SK-N-MC (cell line): ENCODE results near the gene ANKS1B.
A peak's percentile ranks its signal among the peaks of the same experiment; 100 is the strongest.

Source experiments
- DNase-seq: peaks from one replicate; pipeline ENCODE4 v3.0.0-alpha.2; 2011; ENCODE audit warnings: low read depth, low spot score
- H3K27ac ChIP-seq: fragments of 200-600 bp; sonication (generic); 2 replicates; pipeline ENCODE4 v1.5.1; 2016; ENCODE audit warnings: mixed run types
- H3K36me3 ChIP-seq: fragments of 200-600 bp; sonication (generic); 2 replicates; pipeline ENCODE4 v1.6.1; 2017; ENCODE audit warnings: antibody characterized with exemption, low read length, mixed read lengths; ENCODE audit not compliant: insufficient read depth
- H3K4me3 ChIP-seq: fragments of 200-600 bp; sonication (generic); 2 replicates; pipeline ENCODE4 v1.5.1; 2016
- H3K9ac ChIP-seq: fragments of 200-600 bp; sonication (generic); 2 replicates; pipeline ENCODE4 v1.8.0; 2017; ENCODE audit warnings: mixed run types, mixed read lengths; ENCODE audit not compliant: insufficient read length
- H3K9me3 ChIP-seq: fragments of 200-600 bp; sonication (generic); 2 replicates; pipeline ENCODE4 v1.6.1; 2017; ENCODE audit warnings: low read depth, mild to moderate bottlenecking, antibody characterized with exemption, low read length, moderate library complexity, mixed read lengths
- EZH2 ChIP-seq: fragments of 200-600 bp; sonication (generic); IDR thresholded peaks from one replicate; pipeline ENCODE4 v1.6.1; 2017; ENCODE audit warnings: antibody characterized with exemption
- FOXP2 ChIP-seq: optimal IDR thresholded peaks from 2 replicates; pipeline ENCODE3; 2011; ENCODE audit warnings: mild to moderate bottlenecking, moderate library complexity; ENCODE audit not compliant: insufficient read depth; ENCODE audit errors: extremely low read length, control extremely low read depth
- POLR2AphosphoS5 ChIP-seq: IDR thresholded peaks from 2 replicates; pipeline ENCODE4 v1.6.1; 2012; ENCODE audit warnings: mild to moderate bottlenecking, low read depth, low read length, borderline replicate concordance

ANKS1B gene

GRCh38 chr12:99495799-99496198 lies 488.9 kb downstream of the ANKS1B start:
- Histone ChIP-seq H3K4me3 (no peak overlapping the region), H3K36me3 (no peaks in the 10 kb centered on the region), H3K9ac (no peak overlapping the region), H3K27ac (no peak overlapping the region), H3K9me3 (no peaks in the 10 kb centered on the region)
- no peak for DNase-seq
- TF ChIP-seq FOXP2 = no peak
- TF ChIP-seq POLR2AphosphoS5 = no peak
- no peak for TF ChIP-seq EZH2

DNA sequence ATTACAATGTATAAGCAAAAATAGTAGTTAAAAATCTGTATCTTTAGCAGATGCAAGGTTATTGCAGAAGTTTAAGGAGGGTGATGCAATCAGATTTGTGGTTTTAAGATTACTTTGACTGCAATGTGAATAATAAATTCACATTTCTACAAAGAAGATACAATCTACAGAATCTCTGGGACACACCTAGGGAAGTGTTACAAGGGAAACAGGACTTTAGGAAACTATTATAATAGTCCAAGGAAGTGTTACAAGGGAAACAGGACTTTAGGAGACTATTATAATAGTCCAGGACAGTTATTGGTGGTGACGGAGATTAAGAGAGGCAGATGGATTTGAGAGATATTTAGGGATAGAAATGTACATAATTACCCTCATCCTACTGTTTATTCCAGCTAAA lies 491.5 kb downstream of the ANKS1B start:
- Histone ChIP-seq H3K36me3 (no peaks in the 10 kb centered on the region), H3K4me3 (no peak overlapping the region), H3K27ac (no peak overlapping the region), H3K9ac (no peak overlapping the region), H3K9me3 (no peaks in the 10 kb centered on the region)
- TF ChIP-seq FOXP2 = no peak
- TF ChIP-seq POLR2AphosphoS5 = no peak
- DNase-seq = no peak

- TF ChIP-seq EZH2 (no peak), POLR2AphosphoS5 (no peak), FOXP2 (no peak)
- Histone ChIP-seq H3K9me3 (no peaks in the 10 kb centered on the region), H3K9ac (no peak overlapping the region), H3K4me3 (no peak overlapping the region), H3K36me3 (no peaks in the 10 kb centered on the region), H3K27ac (no peak overlapping the region)
- DNase-seq = no peak
Measured at GRCh38 chr12:99486277-99486676, 498.5 kb downstream of the ANKS1B start.

DNA sequence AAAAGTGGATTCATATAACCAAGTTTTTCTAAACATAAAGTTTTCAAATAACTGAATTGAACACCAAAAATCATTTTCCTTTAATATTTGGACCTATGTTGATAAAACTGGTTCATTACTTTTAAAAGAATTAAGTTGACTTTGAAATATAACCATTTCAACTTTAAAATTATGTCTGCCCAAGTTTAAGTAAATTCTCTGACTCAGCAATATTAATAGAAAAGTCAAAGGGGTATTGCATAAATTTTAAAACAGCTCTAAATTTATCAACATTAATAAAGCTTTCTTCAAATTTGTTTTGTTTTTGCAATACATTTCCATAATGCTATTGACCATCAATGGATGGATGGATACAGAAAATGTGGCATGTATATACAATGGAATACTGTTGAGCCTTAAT lies 505.6 kb downstream of the ANKS1B start:
- no peak overlapping the region for H3K4me3 ChIP-seq
- no peak overlapping the region for H3K27ac ChIP-seq
- no peak for DNase-seq
- no peak overlapping the region for H3K9ac ChIP-seq
- H3K9me3 ChIP-seq = no peaks in the 10 kb centered on the region
- no peak for TF ChIP-seq POLR2AphosphoS5
- no peak for TF ChIP-seq EZH2
- TF ChIP-seq FOXP2 = no peak
- no peaks in the 10 kb centered on the region for H3K36me3 ChIP-seq

DNA sequence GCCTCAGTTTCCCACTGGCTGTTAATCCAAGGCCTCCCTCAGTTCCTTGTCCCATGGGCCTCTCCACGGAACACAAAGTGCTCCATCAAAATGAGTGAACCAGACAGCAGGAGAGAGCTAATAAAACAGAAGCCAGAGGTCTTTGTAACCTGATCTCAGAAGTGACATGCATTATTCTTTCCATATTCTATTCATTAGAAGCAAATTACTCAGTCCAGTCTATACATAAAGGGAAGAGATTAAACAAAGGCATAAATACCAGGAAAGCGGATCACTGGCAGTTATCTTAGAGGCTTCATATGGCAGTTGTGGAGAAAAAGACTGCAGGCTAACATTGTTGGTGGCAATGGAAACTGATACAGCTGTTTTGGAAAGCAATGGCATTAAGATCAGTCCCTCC lies 507.8 kb downstream of the ANKS1B start:
- H3K36me3 ChIP-seq = no peaks in the 10 kb centered on the region
- DNase-seq = no peak
- H3K9me3 ChIP-seq = no peaks in the 10 kb centered on the region
- no peak for TF ChIP-seq EZH2
- no peak for TF ChIP-seq FOXP2
- no peak for TF ChIP-seq POLR2AphosphoS5
- no peak overlapping the region for H3K9ac ChIP-seq
- H3K4me3 ChIP-seq = no peak overlapping the region
- no peak overlapping the region for H3K27ac ChIP-seq

DNA sequence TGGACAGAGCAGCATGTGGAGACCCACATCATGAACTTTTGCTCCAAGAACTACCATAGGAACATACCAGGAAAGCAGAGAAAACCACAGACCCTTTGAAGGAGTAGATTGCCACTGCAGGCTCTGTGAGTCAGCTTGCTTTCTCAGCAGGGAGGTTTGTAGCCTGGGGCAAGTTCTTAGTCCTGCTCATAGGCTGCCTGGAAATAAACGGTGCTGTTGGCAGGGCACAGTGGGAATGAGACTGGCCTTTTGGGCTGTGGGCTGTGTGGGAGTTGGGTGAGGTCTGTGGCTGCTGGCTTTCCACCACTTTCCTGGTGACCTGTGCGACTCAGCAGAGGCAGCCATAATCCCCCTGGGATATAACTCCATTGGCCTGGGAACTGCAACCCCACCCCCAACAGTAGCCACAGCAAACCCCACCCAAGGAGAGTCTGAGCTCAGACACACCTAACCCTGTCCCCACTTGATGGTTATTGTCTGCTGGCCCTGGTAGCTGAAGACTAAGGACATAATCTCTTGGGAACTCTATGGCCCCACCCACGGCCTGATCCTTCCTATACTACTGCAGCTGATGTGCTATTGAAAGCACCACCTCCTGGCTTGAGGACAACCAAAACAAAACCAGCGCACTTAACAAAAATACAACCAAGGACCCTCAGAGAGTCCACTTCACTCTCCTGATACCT lies 529.2 kb downstream of the ANKS1B start:
- no peak overlapping the region for H3K9ac ChIP-seq
- no peak overlapping the region for H3K27ac ChIP-seq
- DNase-seq = peak; percentile 84
- no peak for TF ChIP-seq POLR2AphosphoS5
- no peak for TF ChIP-seq EZH2
- TF ChIP-seq FOXP2 = no peak
- H3K9me3 ChIP-seq = no peaks in the 10 kb centered on the region
- H3K4me3 ChIP-seq = no peak overlapping the region
- H3K36me3 ChIP-seq = no peaks in the 10 kb centered on the region

- no peak overlapping the region for H3K9ac ChIP-seq
- H3K9me3 ChIP-seq = no peaks in the 10 kb centered on the region
- TF ChIP-seq EZH2 (no peak), FOXP2 (no peak), POLR2AphosphoS5 (no peak)
- H3K27ac ChIP-seq = no peak overlapping the region
- H3K4me3 ChIP-seq = no peak overlapping the region
- no peak for DNase-seq
- H3K36me3 ChIP-seq = no peaks in the 10 kb centered on the region
Measured at GRCh38 chr12:99454539-99455172, 530.1 kb downstream of the ANKS1B start.

GRCh38 chr12:99453836-99454538 lies 530.7 kb downstream of the ANKS1B start:
- no peaks in the 10 kb centered on the region for H3K36me3 ChIP-seq
- no peak for DNase-seq
- peak overlapping the region; percentile 18; the same call in 1 of the 2 replicates for H3K4me3 ChIP-seq
- peak overlapping the region; percentile 65 for H3K27ac ChIP-seq
- H3K9me3 ChIP-seq = no peaks in the 10 kb centered on the region
- TF ChIP-seq FOXP2 = no peak
- no peak overlapping the region for H3K9ac ChIP-seq

GRCh38 chr12:99450036-99450630 lies 534.6 kb downstream of the ANKS1B start:
- DNase-seq = no peak
- Histone ChIP-seq H3K9me3 (no peaks in the 10 kb centered on the region), H3K9ac (no peak overlapping the region), H3K4me3 (no peak overlapping the region), H3K27ac (no peak overlapping the region), H3K36me3 (no peaks in the 10 kb centered on the region)
- TF ChIP-seq POLR2AphosphoS5 (no peak), FOXP2 (no peak), EZH2 (no peak)
